H9 (cell line): ENCODE measurements around the gene CD247. TPM values are rescaled to one million over a fixed set of nuclear protein-coding genes. Genes with fewer than 3 reads are reported as not detected.

Source experiments
- DNase-seq: peaks from one replicate; pipeline ENCODE4 v3.0.0-alpha.2; 2017
- H2AFZ ChIP-seq: one replicate; pipeline ENCODE4 v1.6.1; 2013; ENCODE audit warnings: mild to moderate bottlenecking, low read length, control low read depth, moderate library complexity
- H2AK5ac ChIP-seq: 2 replicates; pipeline ENCODE4 v1.6.1; 2013; ENCODE audit warnings: low read length, control low read depth, mixed read lengths; ENCODE audit not compliant: insufficient read length
- H2BK120ac ChIP-seq: one replicate; pipeline ENCODE4 v1.6.1; 2013; ENCODE audit warnings: low read depth, mild to moderate bottlenecking, low read length, control low read depth, inconsistent platforms; ENCODE audit not compliant: poor library complexity, severe bottlenecking
- H2BK12ac ChIP-seq: 2 replicates; pipeline ENCODE4 v1.6.1; 2013; ENCODE audit warnings: low read length, control low read depth, mixed read lengths, low read depth; ENCODE audit not compliant: insufficient read length
- H2BK15ac ChIP-seq: 2 replicates; pipeline ENCODE4 v1.6.1; 2013; ENCODE audit warnings: low read depth, low read length, control low read depth
- H2BK20ac ChIP-seq: one replicate; pipeline ENCODE4 v1.6.1; 2013; ENCODE audit warnings: low read depth, mild to moderate bottlenecking, low read length, control low read depth, inconsistent platforms; ENCODE audit not compliant: poor library complexity, severe bottlenecking
- H2BK5ac ChIP-seq: 2 replicates; pipeline ENCODE4 v1.6.1; 2013; ENCODE audit warnings: low read length, control low read depth, mixed read lengths; ENCODE audit not compliant: insufficient read length
- H3K14ac ChIP-seq: 2 replicates; pipeline ENCODE4 v1.6.1; 2013; ENCODE audit warnings: low read length, control low read depth; ENCODE audit not compliant: insufficient read depth
- H3K18ac ChIP-seq: 2 replicates; pipeline ENCODE4 v1.6.1; 2013; ENCODE audit warnings: low read depth, mild to moderate bottlenecking, mixed read lengths, low read length, control low read depth; ENCODE audit not compliant: insufficient read length
- H3K23ac ChIP-seq: 2 replicates; pipeline ENCODE4 v1.6.1; 2013; ENCODE audit warnings: low read length, control low read depth, mixed read lengths, low read depth; ENCODE audit not compliant: insufficient read length
- H3K23me2 ChIP-seq: 2 replicates; pipeline ENCODE4 v1.6.1; 2013; ENCODE audit warnings: low read depth, mild to moderate bottlenecking, mixed read lengths, low read length, control low read depth; ENCODE audit not compliant: insufficient read length, poor library complexity, severe bottlenecking
- H3K27ac ChIP-seq: 2 replicates; pipeline ENCODE4 v1.5.1; 2013; ENCODE audit warnings: low read length, control low read depth, mixed read lengths, low read depth; ENCODE audit not compliant: insufficient read length
- H3K27me3 ChIP-seq: 2 replicates; pipeline ENCODE4 v1.6.1; 2013; ENCODE audit warnings: low read length, control low read depth, inconsistent platforms; ENCODE audit not compliant: insufficient read depth
- H3K4ac ChIP-seq: 2 replicates; pipeline ENCODE4 v1.6.1; 2013; ENCODE audit warnings: low read depth, mild to moderate bottlenecking, control low read depth, inconsistent platforms, low read length, moderate library complexity
- H3K4me1 ChIP-seq: 2 replicates; pipeline ENCODE4 v1.6.1; 2013; ENCODE audit warnings: low read length, control low read depth, inconsistent platforms; ENCODE audit not compliant: insufficient read depth
- H3K4me2 ChIP-seq: 2 replicates; pipeline ENCODE4 v1.6.1; 2013; ENCODE audit warnings: low read length, control low read depth, mixed read lengths; ENCODE audit not compliant: insufficient read length, insufficient read depth
- H3K56ac ChIP-seq: 2 replicates; pipeline ENCODE4 v1.6.1; 2013; ENCODE audit warnings: low read depth, mild to moderate bottlenecking, mixed read lengths, low read length, control low read depth; ENCODE audit not compliant: insufficient read length
- H3K79me1 ChIP-seq: 2 replicates; pipeline ENCODE4 v1.6.1; 2013; ENCODE audit warnings: low read depth, mild to moderate bottlenecking, moderate library complexity, low read length, control low read depth, inconsistent platforms; ENCODE audit not compliant: insufficient read depth, poor library complexity, severe bottlenecking
- H3K79me2 ChIP-seq: 2 replicates; pipeline ENCODE4 v1.6.1; 2013; ENCODE audit warnings: low read length, control low read depth, inconsistent platforms; ENCODE audit not compliant: insufficient read depth
- H3K9ac ChIP-seq: 2 replicates; pipeline ENCODE4 v1.6.1; 2013; ENCODE audit warnings: low read length, control low read depth, mixed read lengths; ENCODE audit not compliant: insufficient read length; ENCODE audit errors: extremely low read depth
- H3K9me3 ChIP-seq: one replicate; pipeline ENCODE4 v1.6.1; 2013; ENCODE audit warnings: low read depth, low read length, inconsistent platforms; ENCODE audit not compliant: control insufficient read depth
- H3T11ph ChIP-seq: one replicate; pipeline ENCODE4 v1.6.1; 2013; ENCODE audit warnings: mild to moderate bottlenecking, low read length, control low read depth, inconsistent platforms
- H4K20me1 ChIP-seq: one replicate; pipeline ENCODE4 v1.6.1; 2013; ENCODE audit not compliant: control insufficient read depth, insufficient read length, insufficient read depth
- H4K5ac ChIP-seq: 2 replicates; pipeline ENCODE4 v1.6.1; 2013; ENCODE audit warnings: low read depth, mild to moderate bottlenecking, mixed read lengths, low read length, control low read depth; ENCODE audit not compliant: insufficient read length
- H4K8ac ChIP-seq: replicated peaks from 2 replicates; pipeline ENCODE4 v1.6.1; 2013; ENCODE audit warnings: low read length, control low read depth, mixed read lengths, low read depth; ENCODE audit not compliant: insufficient read length
- H4K91ac ChIP-seq: 2 replicates; pipeline ENCODE4 v1.6.1; 2013; ENCODE audit warnings: low read depth, mild to moderate bottlenecking, moderate library complexity, mixed read lengths, low read length, control low read depth; ENCODE audit not compliant: insufficient read length
- H3K27ac Mint-ChIP-seq, 3 experiments: 2 replicates in 2 of 3; 3 replicates in 1 of 3; pipeline ENCODE4 v1.8.0; 2020 to 2021; ENCODE audit warnings: mixed read lengths in 3 of 3, mild to moderate bottlenecking in 1 of 3, moderate library complexity in 1 of 3
- H3K27me3 Mint-ChIP-seq: 2 replicates; pipeline ENCODE4 v1.8.0; 2021; ENCODE audit warnings: low read depth, mild to moderate bottlenecking, moderate library complexity, mixed read lengths
- H3K36me3 Mint-ChIP-seq, 3 experiments: 2 replicates in 2 of 3; 3 replicates in 1 of 3; pipeline ENCODE4 v1.8.0; 2020 to 2021; ENCODE audit warnings: low read depth in 3 of 3, mixed read lengths in 3 of 3; ENCODE audit not compliant: insufficient read depth in 1 of 3
- H3K4me1 Mint-ChIP-seq, 2 experiments: 2 replicates each; pipeline ENCODE4 v1.8.0; 2020; ENCODE audit warnings: mixed read lengths in 2 of 2
- H3K4me3 Mint-ChIP-seq, 2 experiments: 2 replicates in 1 of 2; 3 replicates in 1 of 2; pipeline ENCODE4 v1.8.0; 2020 to 2021; ENCODE audit warnings: mild to moderate bottlenecking in 2 of 2, mixed read lengths in 2 of 2, moderate library complexity in 1 of 2
- H3K9me3 Mint-ChIP-seq, 2 experiments: 2 replicates in 1 of 2; 3 replicates in 1 of 2; pipeline ENCODE4 v1.8.0; 2020; ENCODE audit warnings: mild to moderate bottlenecking in 2 of 2, mixed read lengths in 2 of 2, moderate library complexity in 1 of 2
- CTCF ChIP-seq: fragments of 200-600 bp; sonication (generic); conservative IDR thresholded peaks from 3 replicates; pipeline ENCODE4 v1.8.0; 2021; ENCODE audit warnings: antibody characterized with exemption, mild to moderate bottlenecking
- WGBS: extraction: QIAGEN DNeasy Blood & Tissue Kit; methylation state at CpG from one replicate; pipeline ENCODE4 v1.1.7; 2013; ENCODE audit warnings: missing lambda C conversion rate, low lambda C conversion rate, mixed read lengths; ENCODE audit not compliant: insufficient read length; ENCODE audit errors: extremely low coverage; 5-methylcytosine and 5-hydroxymethylcytosine counted together
- total RNA-seq: library from RNA; stranded (reverse); gene quantifications from 2 replicates; pipeline ENCODE4 v1.2.1, GENCODE V29; 2021

Gene CD247
- total RNA-seq, 1 experiment from 2014 or later, result 1.2 TPM

- H3K56ac ChIP-seq, result no peak overlapping the region
- H2BK120ac ChIP-seq, result no peak overlapping the region
- Mint-ChIP-seq H3K9me3 (no peaks in the 10 kb centered on the region), H3K27ac (no peak overlapping the region), H3K4me3 (no peak overlapping the region), H3K36me3 (no peaks in the 10 kb centered on the region; a peak in 2 of 7 replicates), H3K4me1 (peaks cover 12 to 17% of the 10 kb centered on the region in 2 experiments), H3K27me3 (peaks cover 52% of the 10 kb centered on the region)
- peaks cover 10% of the 10 kb centered on the region; the same call in 1 of the 2 replicates for H3K27me3 ChIP-seq
- no peak overlapping the region for H3K23ac ChIP-seq
- no peak overlapping the region for H2BK20ac ChIP-seq
- WGBS, result no CpG with 5 or more reads among the region's 3 CpGs
- no peaks in the 10 kb centered on the region for H3K79me1 ChIP-seq
- TF ChIP-seq CTCF, result no peak
- H3T11ph ChIP-seq, result no peak overlapping the region
- no peaks in the 10 kb centered on the region for H4K20me1 ChIP-seq
- no peak for DNase-seq
- H3K27ac ChIP-seq, result no peak overlapping the region
- H2BK5ac ChIP-seq, result no peak overlapping the region
- H3K23me2 ChIP-seq, result peaks cover 6% of the 10 kb centered on the region
- no peaks in the 10 kb centered on the region for H3K79me2 ChIP-seq
- H4K8ac ChIP-seq, result no peak overlapping the region
- H2BK15ac ChIP-seq, result no peak overlapping the region
- 0 out of 2 replicates have a peak, but pooled peaks cover 4% of the 10 kb centered on the region for H3K4me1 ChIP-seq
- H3K9ac ChIP-seq, result no peak overlapping the region
- H3K9me3 ChIP-seq, result no peaks in the 10 kb centered on the region
- H2BK12ac ChIP-seq, result no peak overlapping the region
- H3K4me2 ChIP-seq, result no peak overlapping the region
- no peak overlapping the region for H2AK5ac ChIP-seq
- no peak overlapping the region for H4K91ac ChIP-seq
- H3K4ac ChIP-seq, result no peak overlapping the region
- H4K5ac ChIP-seq, result no peak overlapping the region
- H3K18ac ChIP-seq, result no peak overlapping the region
- H3K14ac ChIP-seq, result no peak overlapping the region
- H2AFZ ChIP-seq, result no peak overlapping the region
Observed at GRCh38 chr1:167441222-167441621, 77.1 kb downstream of the CD247 start.
